A549 (cell line): Measurements from ENCODE around the gene SYCE1. TPM values are rescaled to one million over a fixed set of nuclear protein-coding genes. Genes with fewer than 3 reads are reported as not detected.
"Not testable (repeated sequence)": the region's sequence is repeated elsewhere in the genome, so short reads cannot be mapped to it uniquely, and the experiment has no call there.

ENCODE experiments used
- ATAC-seq, 2 experiments: fragments of 200-7000 bp in 1 of 2; fragments of >200 bp in 1 of 2; cut with Nextera tagmentation in 1 of 2; cut with Tn5 transposase in 1 of 2; 3 replicates each; pipeline versions ENCODE4 v1.8.0 to v1.9.1; 2018 to 2020; ENCODE audit warnings: mild to moderate bottlenecking in 1 of 2, moderate library complexity in 1 of 2
- CTCF ChIA-PET: fragments of 300-600 bp; sonication (Branson Sonifier 250); formaldehyde crosslinking; extraction: SDS; loops from one replicate; lab custom pipeline; 2021; ENCODE audit warnings: antibody characterized with exemption, inconsistent platforms; lab: Yijun Ruan, JAX
- POLR2A ChIA-PET: fragments of 350-600 bp; formaldehyde crosslinking; extraction: SDS; loops from one replicate; lab custom pipeline; 2021; ENCODE audit warnings: antibody characterized with exemption, inconsistent platforms; lab: Yijun Ruan, JAX
- DNase-seq, 2 experiments: peaks; one replicate each; pipeline versions ENCODE4 v3.0.0 to v3.0.0-alpha.2; 2011 to 2016; ENCODE audit warnings: low read depth in 1 of 2, low spot score in 1 of 2
- FAIRE-seq: peaks from 2 replicates; lab custom pipeline; 2011; peaks lifted over from hg19 to GRCh38; lab: Jason Lieb, UNC
- H3K27ac ChIP-seq, 2 experiments: fragments of >200 bp; sonication (Bioruptor Twin); formaldehyde crosslinking; 3 replicates each; pipeline ENCODE4 v1.5.1; 2016 to 2017
- H3K4me1 ChIP-seq: fragments of >200 bp; sonication (Bioruptor Twin); formaldehyde crosslinking; 3 replicates; pipeline ENCODE4 v1.6.1; 2016
- H3K4me2 ChIP-seq: fragments of >200 bp; sonication (Bioruptor Twin); formaldehyde crosslinking; 3 replicates; pipeline ENCODE4 v1.6.1; 2016
- H3K4me3 ChIP-seq: fragments of >200 bp; sonication (Bioruptor Twin); formaldehyde crosslinking; 3 replicates; pipeline ENCODE4 v1.5.1; 2016
- H3K9me3 ChIP-seq: fragments of >200 bp; sonication (Bioruptor Twin); formaldehyde crosslinking; 3 replicates; pipeline ENCODE4 v1.6.1; 2016
- CHD4 ChIP-seq: fragments of 200-600 bp; sonication (generic); IDR thresholded peaks from 2 replicates; pipeline ENCODE4 v1.6.1; 2016; ENCODE audit warnings: antibody characterized with exemption, mild to moderate bottlenecking, borderline replicate concordance
- FOSB ChIP-seq: fragments of 250-450 bp; sonication (Bioruptor Pico); IDR thresholded peaks from 2 replicates; pipeline ENCODE4 v1.5.0; 2020; ENCODE audit warnings: mild to moderate bottlenecking, moderate library complexity
- HDAC2 ChIP-seq: fragments of 200-600 bp; sonication (generic); IDR thresholded peaks from 2 replicates; pipeline ENCODE4 v1.6.1; 2016
- HOXB13 ChIP-seq: fragments of 250-450 bp; sonication (Bioruptor Pico); IDR thresholded peaks from 2 replicates; pipeline ENCODE4 v1.5.0; 2020; ENCODE audit warnings: low read depth, mild to moderate bottlenecking, moderate library complexity
- HOXB5 ChIP-seq: fragments of 250-450 bp; sonication (Bioruptor Pico); IDR thresholded peaks from 2 replicates; pipeline ENCODE4 v1.5.0; 2020; ENCODE audit warnings: mild to moderate bottlenecking, moderate library complexity
- KDM1A ChIP-seq: fragments of 200-600 bp; sonication (generic); IDR thresholded peaks from 2 replicates; pipeline ENCODE4 v1.6.1; 2016; ENCODE audit warnings: low read depth, mild to moderate bottlenecking
- PHF8 ChIP-seq: fragments of 200-600 bp; sonication (generic); IDR thresholded peaks from 2 replicates; pipeline ENCODE4 v1.6.1; 2016; ENCODE audit warnings: low read depth, mild to moderate bottlenecking, antibody characterized with exemption, moderate library complexity, borderline replicate concordance
- POLR2AphosphoS2 ChIP-seq: conservative IDR thresholded peaks from 2 replicates; pipeline ENCODE4 v1.6.1; 2012; ENCODE audit warnings: low read length, improper control_type of control experiment, inconsistent platforms
- WGBS: methylation state at CpG from one replicate; pipeline ENCODE4 v1.1.6; 2017; ENCODE audit errors: missing lambda C conversion rate; 5-methylcytosine and 5-hydroxymethylcytosine counted together
- polyA plus RNA-seq, 4 experiments: library from polyadenylated mRNA; depleted of rRNA in 3 of 4; stranded (reverse); fragments of >200 nt; fragmentation: RNase III in 1 of 4; extraction: RNeasy Plus Mini Kit Qiagen cat#74134 plus additional on column Dnase treatment in 1 of 4; gene quantifications; 2 replicates in 3 of 4; 3 replicates in 1 of 4; pipeline ENCODE4 v1.2.3, GENCODE V29; 2011 to 2017
- TF ChIP-seq, protein P1 (sequence below): fragments of 200-600 bp; sonication (generic); IDR thresholded peaks from 2 replicates; pipeline ENCODE4 v1.6.1; 2016; ENCODE audit warnings: antibody characterized with exemption, mild to moderate bottlenecking, moderate library complexity
- TF ChIP-seq, protein P2 (sequence below): fragments of 150-350 bp; IDR thresholded peaks from 2 replicates; pipeline ENCODE4 v1.6.1; 2014; ENCODE audit warnings: low read depth, mild to moderate bottlenecking, low read length
- TF ChIP-seq, protein P3 (sequence below): fragments of 250-450 bp; sonication (Bioruptor Pico); IDR thresholded peaks from 2 replicates; pipeline ENCODE4 v1.5.0; 2020; ENCODE audit warnings: low read depth, mild to moderate bottlenecking, moderate library complexity
- TF ChIP-seq, protein P4 (sequence below): fragments of >200 bp; sonication (Bioruptor Twin); formaldehyde crosslinking; IDR thresholded peaks from 3 replicates; pipeline ENCODE4 v1.6.1; 2016

The SYCE1 gene
- polyA plus RNA-seq, 2 of the 4 experiments (the other 2 are of a cell fraction) = not detected

DNA sequence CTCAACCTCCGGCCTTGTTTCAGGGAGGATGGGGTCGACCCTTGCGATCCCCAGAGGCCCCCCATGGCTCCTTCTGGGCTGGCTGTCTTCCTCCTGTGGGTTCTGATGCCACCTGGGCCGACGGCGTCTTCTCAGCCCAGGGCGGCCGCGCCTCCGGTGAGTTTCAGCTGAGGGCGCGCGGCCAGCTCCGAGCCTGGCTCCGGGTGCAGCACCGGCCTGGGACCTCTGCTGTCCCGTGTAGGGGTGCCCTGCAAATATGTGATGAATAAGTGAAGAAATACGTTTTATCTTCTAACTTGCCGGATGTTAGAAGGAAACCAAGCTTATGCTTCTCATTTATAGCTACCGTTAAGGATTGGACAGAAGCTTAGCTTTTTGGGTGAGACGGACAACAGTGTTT is 4.4 kb upstream of the SYCE1 start:
- H3K4me1 ChIP-seq, CTCF ChIA-PET, H3K4me2 ChIP-seq, DNase-seq, FAIRE-seq, H3K27ac ChIP-seq, H3K4me3 ChIP-seq, POLR2A ChIA-PET: not testable (repeated sequence)
- peak in 1 of 2 experiments; percentile 21; a peak in 1 of 6 replicates for ATAC-seq
- peaks cover 12% of the 10 kb centered on the region for H3K9me3 ChIP-seq
- WGBS = 81% methylated on average over 13 of the region's 21 CpGs

DNA sequence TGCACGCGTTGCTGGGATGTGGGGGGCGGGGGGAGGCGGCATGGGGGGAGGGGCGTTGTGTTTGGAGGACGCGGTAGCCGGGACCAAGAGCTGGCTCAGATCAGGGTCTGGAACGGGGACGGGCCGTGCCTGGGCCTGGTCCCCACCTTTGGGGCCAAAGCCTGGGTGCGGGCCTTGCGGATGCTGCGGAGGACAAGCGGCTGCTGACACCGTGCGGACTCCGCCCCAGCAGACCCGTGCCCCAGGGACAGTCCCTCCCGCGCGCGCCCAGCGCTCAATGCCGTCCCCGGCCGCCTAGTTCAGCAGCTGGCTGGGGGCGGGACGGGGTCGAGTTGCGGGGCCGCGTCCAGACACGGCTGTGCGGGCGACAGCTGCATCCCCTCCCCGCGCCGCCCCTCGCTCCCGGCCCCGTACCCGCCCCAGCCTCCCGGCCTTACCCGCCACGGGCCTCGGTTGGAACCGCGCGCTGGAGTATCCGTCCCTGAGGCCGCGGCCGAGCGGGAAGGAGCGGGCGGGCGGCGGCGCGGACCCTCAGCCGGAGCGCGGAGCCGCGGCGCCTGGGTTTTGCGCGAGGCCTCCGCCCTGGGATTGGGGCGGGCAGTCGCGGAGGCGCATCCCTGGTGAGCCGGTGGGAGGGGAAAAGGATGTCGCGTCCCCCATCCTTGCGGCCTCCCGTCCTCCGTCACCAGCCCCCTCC is 3.6 kb upstream of the SYCE1 start:
- H3K27ac ChIP-seq, H3K4me1 ChIP-seq, POLR2A ChIA-PET, DNase-seq, H3K4me2 ChIP-seq, CTCF ChIA-PET, H3K4me3 ChIP-seq, FAIRE-seq: not testable (repeated sequence)
- no CpG with 5 or more reads among the region's 80 CpGs for WGBS
- peaks cover 12% of the 10 kb centered on the region for H3K9me3 ChIP-seq
- peak; percentile 67 to 74 for ATAC-seq

DNA sequence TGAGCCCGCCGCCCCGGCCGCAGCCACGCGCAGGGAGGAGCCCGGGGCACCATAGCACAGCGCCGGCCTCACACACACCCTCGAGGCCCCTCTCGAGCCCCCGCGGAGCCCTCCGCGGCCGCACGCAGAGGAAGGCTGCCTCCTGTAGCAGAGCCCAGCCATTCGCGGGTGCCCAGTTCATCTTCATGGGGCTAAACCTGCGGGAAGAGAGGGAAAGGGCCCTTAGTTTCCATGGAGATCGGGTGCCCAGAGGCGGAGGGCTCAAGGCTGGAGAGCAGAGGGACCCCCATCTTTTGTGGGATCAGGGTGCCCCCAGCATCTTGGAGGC is 2.9 kb upstream of the SYCE1 start:
- POLR2A ChIA-PET = no interaction called here

More for the DNA sequence above, 2.9 kb upstream of the SYCE1 start:
- Histone ChIP-seq H3K9me3 (peaks cover 5% of the 10 kb centered on the region), H3K27ac (no peak overlapping the region), H3K4me3 (no peak overlapping the region), H3K4me1 (no peaks in the 10 kb centered on the region), H3K4me2 (no peak overlapping the region)
- CTCF ChIA-PET = no interaction called here
- no peak for FAIRE-seq
- ATAC-seq = no peak
- DNase-seq = no peak
- 40% methylated on average over 2 of the region's 22 CpGs for WGBS
- TF ChIP-seq, protein P1, sequence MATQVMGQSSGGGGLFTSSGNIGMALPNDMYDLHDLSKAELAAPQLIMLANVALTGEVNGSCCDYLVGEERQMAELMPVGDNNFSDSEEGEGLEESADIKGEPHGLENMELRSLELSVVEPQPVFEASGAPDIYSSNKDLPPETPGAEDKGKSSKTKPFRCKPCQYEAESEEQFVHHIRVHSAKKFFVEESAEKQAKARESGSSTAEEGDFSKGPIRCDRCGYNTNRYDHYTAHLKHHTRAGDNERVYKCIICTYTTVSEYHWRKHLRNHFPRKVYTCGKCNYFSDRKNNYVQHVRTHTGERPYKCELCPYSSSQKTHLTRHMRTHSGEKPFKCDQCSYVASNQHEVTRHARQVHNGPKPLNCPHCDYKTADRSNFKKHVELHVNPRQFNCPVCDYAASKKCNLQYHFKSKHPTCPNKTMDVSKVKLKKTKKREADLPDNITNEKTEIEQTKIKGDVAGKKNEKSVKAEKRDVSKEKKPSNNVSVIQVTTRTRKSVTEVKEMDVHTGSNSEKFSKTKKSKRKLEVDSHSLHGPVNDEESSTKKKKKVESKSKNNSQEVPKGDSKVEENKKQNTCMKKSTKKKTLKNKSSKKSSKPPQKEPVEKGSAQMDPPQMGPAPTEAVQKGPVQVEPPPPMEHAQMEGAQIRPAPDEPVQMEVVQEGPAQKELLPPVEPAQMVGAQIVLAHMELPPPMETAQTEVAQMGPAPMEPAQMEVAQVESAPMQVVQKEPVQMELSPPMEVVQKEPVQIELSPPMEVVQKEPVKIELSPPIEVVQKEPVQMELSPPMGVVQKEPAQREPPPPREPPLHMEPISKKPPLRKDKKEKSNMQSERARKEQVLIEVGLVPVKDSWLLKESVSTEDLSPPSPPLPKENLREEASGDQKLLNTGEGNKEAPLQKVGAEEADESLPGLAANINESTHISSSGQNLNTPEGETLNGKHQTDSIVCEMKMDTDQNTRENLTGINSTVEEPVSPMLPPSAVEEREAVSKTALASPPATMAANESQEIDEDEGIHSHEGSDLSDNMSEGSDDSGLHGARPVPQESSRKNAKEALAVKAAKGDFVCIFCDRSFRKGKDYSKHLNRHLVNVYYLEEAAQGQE = no peak
- TF ChIP-seq HOXB13 (CRISPR knock-in tag) (no peak), KDM1A (no peak), FOSB (CRISPR knock-in tag) (no peak), PHF8 (no peak), POLR2AphosphoS2 (no peak), CHD4 (no peak), HDAC2 (no peak), HOXB5 (CRISPR knock-in tag) (no peak)
- TF ChIP-seq, protein P2, sequence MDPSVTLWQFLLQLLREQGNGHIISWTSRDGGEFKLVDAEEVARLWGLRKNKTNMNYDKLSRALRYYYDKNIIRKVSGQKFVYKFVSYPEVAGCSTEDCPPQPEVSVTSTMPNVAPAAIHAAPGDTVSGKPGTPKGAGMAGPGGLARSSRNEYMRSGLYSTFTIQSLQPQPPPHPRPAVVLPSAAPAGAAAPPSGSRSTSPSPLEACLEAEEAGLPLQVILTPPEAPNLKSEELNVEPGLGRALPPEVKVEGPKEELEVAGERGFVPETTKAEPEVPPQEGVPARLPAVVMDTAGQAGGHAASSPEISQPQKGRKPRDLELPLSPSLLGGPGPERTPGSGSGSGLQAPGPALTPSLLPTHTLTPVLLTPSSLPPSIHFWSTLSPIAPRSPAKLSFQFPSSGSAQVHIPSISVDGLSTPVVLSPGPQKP = no peak
- TF ChIP-seq, protein P3, sequence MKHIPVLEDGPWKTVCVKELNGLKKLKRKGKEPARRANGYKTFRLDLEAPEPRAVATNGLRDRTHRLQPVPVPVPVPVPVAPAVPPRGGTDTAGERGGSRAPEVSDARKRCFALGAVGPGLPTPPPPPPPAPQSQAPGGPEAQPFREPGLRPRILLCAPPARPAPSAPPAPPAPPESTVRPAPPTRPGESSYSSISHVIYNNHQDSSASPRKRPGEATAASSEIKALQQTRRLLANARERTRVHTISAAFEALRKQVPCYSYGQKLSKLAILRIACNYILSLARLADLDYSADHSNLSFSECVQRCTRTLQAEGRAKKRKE (CRISPR knock-in tag) = no peak
- TF ChIP-seq, protein P4, sequence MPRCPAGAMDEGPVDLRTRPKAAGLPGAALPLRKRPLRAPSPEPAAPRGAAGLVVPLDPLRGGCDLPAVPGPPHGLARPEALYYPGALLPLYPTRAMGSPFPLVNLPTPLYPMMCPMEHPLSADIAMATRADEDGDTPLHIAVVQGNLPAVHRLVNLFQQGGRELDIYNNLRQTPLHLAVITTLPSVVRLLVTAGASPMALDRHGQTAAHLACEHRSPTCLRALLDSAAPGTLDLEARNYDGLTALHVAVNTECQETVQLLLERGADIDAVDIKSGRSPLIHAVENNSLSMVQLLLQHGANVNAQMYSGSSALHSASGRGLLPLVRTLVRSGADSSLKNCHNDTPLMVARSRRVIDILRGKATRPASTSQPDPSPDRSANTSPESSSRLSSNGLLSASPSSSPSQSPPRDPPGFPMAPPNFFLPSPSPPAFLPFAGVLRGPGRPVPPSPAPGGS = no peak
